Activated CD8-positive, alpha-beta memory T cell treated with anti-CD3 and anti-CD28 coated beads, Interleukin-2, amount 10 ng/mL, durations not matched to agents 7 days and 5 days (primary cell): Measurements from ENCODE around the gene TNS1. TPM values are rescaled to one million over a fixed set of nuclear protein-coding genes. Genes with fewer than 3 reads are reported as not detected.

Experiments used
- ATAC-seq: fragments of 150-1000 bp; cut with Tn5 transposase; one replicate; pipeline ENCODE4 v1.10.0; 2021; ENCODE audit warnings: moderate library complexity
- CTCF ChIA-PET: fragments of 350-600 bp; sonication (Branson Sonifier 250); formaldehyde crosslinking; loops from one replicate; lab custom pipeline; 2021; ENCODE audit warnings: antibody characterized with exemption; lab: Charles Lee
- DNase-seq: peaks from one replicate; pipeline ENCODE4 v3.0.0-alpha.2; 2020
- H3K27ac Mint-ChIP-seq: one replicate; pipeline ENCODE4 v1.8.0; 2021; ENCODE audit warnings: mild to moderate bottlenecking, mixed read lengths
- H3K27me3 Mint-ChIP-seq: one replicate; pipeline ENCODE4 v1.8.0; 2021; ENCODE audit warnings: mixed read lengths
- H3K36me3 Mint-ChIP-seq: one replicate; pipeline ENCODE4 v1.8.0; 2021; ENCODE audit warnings: mild to moderate bottlenecking, mixed read lengths
- H3K4me1 Mint-ChIP-seq: one replicate; pipeline ENCODE4 v1.8.0; 2021; ENCODE audit warnings: mixed read lengths
- H3K4me3 Mint-ChIP-seq: one replicate; pipeline ENCODE4 v1.8.0; 2021; ENCODE audit warnings: mild to moderate bottlenecking, moderate library complexity, mixed read lengths
- H3K9me3 Mint-ChIP-seq: one replicate; pipeline ENCODE4 v1.8.0; 2022; ENCODE audit warnings: low read depth, mixed read lengths
- total RNA-seq, 2 experiments: library from RNA; stranded (reverse); gene quantifications; one replicate each; pipeline ENCODE4 v1.2.3, GENCODE V29; 2021

TNS1 gene
- total RNA-seq, 2 experiments from 2014 or later, result 1.4 to 4.4 TPM

- Mint-ChIP-seq H3K36me3 (no peaks in the 10 kb centered on the region), H3K9me3 (no peaks in the 10 kb centered on the region), H3K4me3 (no peak overlapping the region), H3K27me3 (no peaks in the 10 kb centered on the region), H3K27ac (no peak overlapping the region), H3K4me1 (no peaks in the 10 kb centered on the region)
- DNase-seq (peak; percentile 39), ATAC-seq (no peak)
- CTCF ChIA-PET, result interaction anchor here (1.0 to 1.7 kb wide), 2 partner anchors 9 to 242 kb away, joined by 4 to 6 read pairs; no protein-coding TSS in a partner anchor
These were observed 24.8 kb upstream of the TNS1 start for GRCh38 chr2:218027426-218028188.

GRCh38 chr2:218026676-218027425, 24.1 kb upstream of the TNS1 start:
- no peak for DNase-seq
- H3K36me3 Mint-ChIP-seq, result no peaks in the 10 kb centered on the region
- no peak overlapping the region for H3K27ac Mint-ChIP-seq

GRCh38 chr2:218026244-218026643, 23.4 kb upstream of the TNS1 start:
- no peaks in the 10 kb centered on the region for H3K9me3 Mint-ChIP-seq
- ATAC-seq, result no peak
- H3K36me3 Mint-ChIP-seq, result no peaks in the 10 kb centered on the region
- no peaks in the 10 kb centered on the region for H3K27me3 Mint-ChIP-seq
- no peaks in the 10 kb centered on the region for H3K4me1 Mint-ChIP-seq
- DNase-seq, result no peak
- no peak overlapping the region for H3K27ac Mint-ChIP-seq
- CTCF ChIA-PET, result interaction anchor here (0.8 kb wide), 1 partner anchor 8 kb away, joined by 3 read pairs; no protein-coding TSS in a partner anchor
- no peak overlapping the region for H3K4me3 Mint-ChIP-seq

More at GRCh38 chr2:218026676-218027425, 24.1 kb upstream of the TNS1 start:
- no peaks in the 10 kb centered on the region for H3K9me3 Mint-ChIP-seq
- ATAC-seq, result no peak
- no peak overlapping the region for H3K4me3 Mint-ChIP-seq
- CTCF ChIA-PET, result no interaction called here
- H3K4me1 Mint-ChIP-seq, result no peaks in the 10 kb centered on the region
- no peaks in the 10 kb centered on the region for H3K27me3 Mint-ChIP-seq

GRCh38 chr2:218024871-218025270, 22.1 kb upstream of the TNS1 start:
- ATAC-seq (no peak), DNase-seq (no peak)
- Mint-ChIP-seq H3K4me3 (no peak overlapping the region), H3K27ac (no peak overlapping the region), H3K4me1 (no peaks in the 10 kb centered on the region), H3K9me3 (no peaks in the 10 kb centered on the region), H3K36me3 (no peaks in the 10 kb centered on the region), H3K27me3 (no peaks in the 10 kb centered on the region)
- CTCF ChIA-PET, result no interaction called here

GRCh38 chr2:218024336-218024735, 21.5 kb upstream of the TNS1 start:
- ATAC-seq (no peak), DNase-seq (no peak)
- H3K27ac Mint-ChIP-seq, result no peak overlapping the region
- CTCF ChIA-PET, result no interaction called here
- H3K27me3 Mint-ChIP-seq, result no peaks in the 10 kb centered on the region
- H3K9me3 Mint-ChIP-seq, result no peaks in the 10 kb centered on the region
- no peaks in the 10 kb centered on the region for H3K4me1 Mint-ChIP-seq
- H3K36me3 Mint-ChIP-seq, result no peaks in the 10 kb centered on the region
- H3K4me3 Mint-ChIP-seq, result no peak overlapping the region

- no peak for DNase-seq
- Mint-ChIP-seq H3K4me1 (no peaks in the 10 kb centered on the region), H3K4me3 (no peak overlapping the region), H3K36me3 (no peaks in the 10 kb centered on the region), H3K9me3 (no peaks in the 10 kb centered on the region), H3K27me3 (no peaks in the 10 kb centered on the region), H3K27ac (no peak overlapping the region)
- no peak for ATAC-seq
- CTCF ChIA-PET, result no interaction called here
These were observed 20.8 kb upstream of the TNS1 start for GRCh38 chr2:218023636-218024035.

- Mint-ChIP-seq H3K27ac (no peak overlapping the region), H3K27me3 (peaks cover under 1% of the 10 kb centered on the region), H3K36me3 (no peaks in the 10 kb centered on the region), H3K9me3 (no peaks in the 10 kb centered on the region), H3K4me1 (no peaks in the 10 kb centered on the region), H3K4me3 (no peak overlapping the region)
- CTCF ChIA-PET, result no interaction called here
- no peak for ATAC-seq
- DNase-seq, result no peak
These were observed 20.2 kb upstream of the TNS1 start for GRCh38 chr2:218022851-218023530.

GRCh38 chr2:218022131-218022850, 19.5 kb upstream of the TNS1 start:
- no peak overlapping the region for H3K4me3 Mint-ChIP-seq
- H3K9me3 Mint-ChIP-seq, result no peaks in the 10 kb centered on the region
- CTCF ChIA-PET, result no interaction called here
- no peak for ATAC-seq
- no peak overlapping the region for H3K27ac Mint-ChIP-seq
- no peaks in the 10 kb centered on the region for H3K36me3 Mint-ChIP-seq
- H3K4me1 Mint-ChIP-seq, result no peaks in the 10 kb centered on the region
- no peak for DNase-seq
- H3K27me3 Mint-ChIP-seq, result peaks cover 3% of the 10 kb centered on the region

GRCh38 chr2:218021536-218022071, 18.8 kb upstream of the TNS1 start:
- H3K27me3 Mint-ChIP-seq, result peaks cover 3% of the 10 kb centered on the region
- no peaks in the 10 kb centered on the region for H3K36me3 Mint-ChIP-seq
- DNase-seq (no peak), ATAC-seq (no peak)
- no peak overlapping the region for H3K27ac Mint-ChIP-seq
- H3K9me3 Mint-ChIP-seq, result no peaks in the 10 kb centered on the region
- no peaks in the 10 kb centered on the region for H3K4me1 Mint-ChIP-seq
- H3K4me3 Mint-ChIP-seq, result no peak overlapping the region
- CTCF ChIA-PET, result no interaction called here

- Mint-ChIP-seq H3K9me3 (no peaks in the 10 kb centered on the region), H3K27me3 (peaks cover 3% of the 10 kb centered on the region), H3K36me3 (no peaks in the 10 kb centered on the region), H3K4me3 (no peak overlapping the region), H3K4me1 (no peaks in the 10 kb centered on the region), H3K27ac (no peak overlapping the region)
- no peak for DNase-seq
- ATAC-seq, result no peak
- CTCF ChIA-PET, result no interaction called here
These were observed 18.3 kb upstream of the TNS1 start for GRCh38 chr2:218020966-218021535.

- Mint-ChIP-seq H3K4me3 (no peak overlapping the region), H3K27ac (no peak overlapping the region), H3K9me3 (no peaks in the 10 kb centered on the region), H3K36me3 (no peaks in the 10 kb centered on the region), H3K27me3 (peaks cover 3% of the 10 kb centered on the region), H3K4me1 (no peaks in the 10 kb centered on the region)
- CTCF ChIA-PET, result no interaction called here
- ATAC-seq (no peak), DNase-seq (no peak)
These were observed 17.5 kb upstream of the TNS1 start for GRCh38 chr2:218020281-218020680.

GRCh38 chr2:218019411-218020060, 16.7 kb upstream of the TNS1 start:
- Mint-ChIP-seq H3K9me3 (no peaks in the 10 kb centered on the region), H3K4me1 (no peaks in the 10 kb centered on the region), H3K4me3 (no peak overlapping the region), H3K36me3 (no peaks in the 10 kb centered on the region), H3K27me3 (peaks cover 3% of the 10 kb centered on the region), H3K27ac (no peak overlapping the region)
- CTCF ChIA-PET, result no interaction called here
- DNase-seq (no peak), ATAC-seq (no peak)
